Lung (tissue), 12 donors: ENCODE data around the gene RXRA. TPM values are rescaled to one million over a fixed set of nuclear protein-coding genes. Genes with fewer than 3 reads are reported as not detected.

Experiments used
- ATAC-seq: fragments of 200-7000 bp; cut with Tn5 transposase; one replicate; pipeline ENCODE4 v1.9.1; 2020; ENCODE audit warnings: moderate number of reproducible peaks; ENCODE audit not compliant: insufficient read depth, low FRiP score
- DNase-seq, 3 donors: peaks; one replicate each; pipeline ENCODE4 v3.0.0-alpha.2; 2013 to 2017
- H3K27ac ChIP-seq, 2 donors: one replicate each; pipeline ENCODE4 v1.5.1; 2013; ENCODE audit warnings: mild to moderate bottlenecking in 2 of 2, moderate library complexity in 2 of 2, control low read depth in 1 of 2, inconsistent platforms in 1 of 2, low read depth in 1 of 2, low read length in 1 of 2
- H3K27me3 ChIP-seq, 3 donors: one replicate each; pipeline ENCODE4 v1.5.1; 2013; ENCODE audit warnings: low read length in 2 of 3; ENCODE audit not compliant: control insufficient read depth in 3 of 3, insufficient read depth in 3 of 3
- H3K36me3 ChIP-seq, 4 donors: one replicate each; pipeline ENCODE4 v1.5.1; 2013; ENCODE audit warnings: low read length in 4 of 4, mild to moderate bottlenecking in 1 of 4, moderate library complexity in 1 of 4; ENCODE audit not compliant: control insufficient read depth in 4 of 4, insufficient read depth in 4 of 4
- H3K4me1 ChIP-seq, 5 donors: one replicate each; pipeline ENCODE4 v1.5.1; 2013; ENCODE audit warnings: low read length in 5 of 5, mild to moderate bottlenecking in 2 of 5, moderate library complexity in 1 of 5; ENCODE audit not compliant: control insufficient read depth in 5 of 5, insufficient read depth in 5 of 5
- H3K4me3 ChIP-seq: one replicate; pipeline ENCODE4 v1.5.1; 2013; ENCODE audit warnings: mild to moderate bottlenecking, control low read depth, moderate library complexity
- H3K9ac ChIP-seq, 2 donors: one replicate each; pipeline ENCODE4 v1.5.1; 2013; ENCODE audit warnings: low read length in 2 of 2, control low read depth in 1 of 2; ENCODE audit not compliant: insufficient read depth in 1 of 2
- H3K9me3 ChIP-seq, 4 donors: one replicate each; pipeline ENCODE4 v1.5.1; 2013; ENCODE audit warnings: low read length in 3 of 4, mild to moderate bottlenecking in 1 of 4, moderate library complexity in 1 of 4; ENCODE audit not compliant: control insufficient read depth in 4 of 4, insufficient read depth in 3 of 4
- CTCF ChIP-seq: IDR thresholded peaks from 2 replicates; pipeline ENCODE4 v1.5.1; 2012; ENCODE audit warnings: mild to moderate bottlenecking; ENCODE audit errors: control extremely low read depth, extremely low read depth
- WGBS, 2 donors: extraction: QIAGEN DNeasy Blood & Tissue Kit; methylation state at CpG; one replicate each; pipeline ENCODE4 v1.1.7; 2013; 5-methylcytosine and 5-hydroxymethylcytosine counted together
- polyA plus RNA-seq, 2 donors: library from polyadenylated mRNA; stranded (reverse); fragments of 200-250 nt; gene quantifications; one replicate each; pipeline ENCODE4 v1.2.1, GENCODE V29; 2013
- total RNA-seq, 2 donors: library from RNA; depleted of rRNA in 1 of 2; stranded (reverse); fragments of >200 nt in 1 of 2; gene quantifications; one replicate each; pipeline ENCODE4 v1.2.1, GENCODE V29; 2014 to 2021
- donor health status: control.
- donor health status: control.
- donor health status: Bipolar disorder and iron deficiency.
- donor health status: healthy.
- donor health status: DM: yes; HTN: yes; CAD: no.

Gene RXRA
- total and polyA plus RNA-seq, 4 donors = 24.2 to 85.2 (median 52.2) TPM

- WGBS, 2 donors = 84 to 92% methylated on average over 17 to 18 of the region's 18 CpGs
Observed at GRCh38 chr9:134352247-134352933, 26.1 kb downstream of the RXRA start.

GRCh38 chr9:134353539-134353938, 27.3 kb downstream of the RXRA start:
- no peak for ATAC-seq
- WGBS, 2 donors = 86 to 88% methylated on average over 12 of the region's 12 CpGs
- no peaks in the 10 kb centered on the region for H3K27me3 ChIP-seq
- no peak overlapping the region for H3K27ac ChIP-seq
- TF ChIP-seq CTCF = no peak
- no peak overlapping the region for H3K9ac ChIP-seq
- DNase-seq = no peak
- H3K4me3 ChIP-seq = no peak overlapping the region
- H3K9me3 ChIP-seq = no peaks in the 10 kb centered on the region
- H3K36me3 ChIP-seq = peaks cover 0 to 2% (median 0%) of the 10 kb centered on the region in 4 donors
- peaks cover 0 to 59% (median 47%) of the 10 kb centered on the region in 5 donors for H3K4me1 ChIP-seq

More at GRCh38 chr9:134352247-134352933, 26.1 kb downstream of the RXRA start:
- H3K36me3 ChIP-seq = peaks cover 0 to 2% (median 0%) of the 10 kb centered on the region in 4 donors
- no peaks in the 10 kb centered on the region for H3K9me3 ChIP-seq
- no peak overlapping the region for H3K9ac ChIP-seq
- no peak for TF ChIP-seq CTCF
- peaks cover 0 to 54% (median 36%) of the 10 kb centered on the region in 5 donors for H3K4me1 ChIP-seq
- ATAC-seq (no peak), DNase-seq (no peak)
- no peak overlapping the region for H3K27ac ChIP-seq
- no peak overlapping the region for H3K4me3 ChIP-seq
- H3K27me3 ChIP-seq = no peaks in the 10 kb centered on the region

DNA sequence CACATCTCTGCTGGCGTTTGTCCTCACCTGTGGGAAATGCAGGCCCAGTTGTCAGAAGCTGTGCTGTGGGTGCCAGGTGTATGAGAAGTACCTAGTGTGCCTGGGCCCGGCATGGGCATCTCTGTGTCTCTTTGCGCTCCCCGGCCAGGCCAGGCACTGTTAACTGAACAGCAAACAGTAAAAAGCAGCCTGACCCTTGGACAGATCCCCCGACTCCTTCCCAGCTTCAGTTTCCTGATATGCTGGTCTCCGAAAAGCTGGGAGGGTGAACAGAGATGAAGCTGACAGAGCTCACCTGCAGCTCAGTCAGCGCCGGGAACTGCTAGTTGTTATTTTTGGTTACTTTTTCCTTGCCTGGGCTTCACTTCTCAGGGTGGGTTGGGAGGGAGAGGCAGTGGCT, 28.9 kb downstream of the RXRA start:
- 75 to 91% methylated on average over 8 of the region's 8 CpGs for WGBS, 2 donors
- H3K27ac ChIP-seq = peak overlapping the region in 1 of 2 donors; percentile 26
- peaks cover 0 to 61% (median 44%) of the 10 kb centered on the region in 5 donors for H3K4me1 ChIP-seq
- no peaks in the 10 kb centered on the region for H3K9me3 ChIP-seq
- no peak overlapping the region for H3K9ac ChIP-seq
- ATAC-seq (no peak), DNase-seq (no peak)
- peaks cover 0 to 2% (median 0%) of the 10 kb centered on the region in 4 donors for H3K36me3 ChIP-seq
- no peaks in the 10 kb centered on the region for H3K27me3 ChIP-seq
- TF ChIP-seq CTCF = no peak
- H3K4me3 ChIP-seq = no peak overlapping the region
